GM10847 (cell line): ENCODE measurements around the gene RBM39.

Experiments
- POLR2A ChIP-seq: IDR thresholded peaks from 2 replicates; pipeline ENCODE4 v1.6.1; 2011; ENCODE audit not compliant: insufficient read length; ENCODE audit errors: extremely low read depth

Gene RBM39

DNA sequence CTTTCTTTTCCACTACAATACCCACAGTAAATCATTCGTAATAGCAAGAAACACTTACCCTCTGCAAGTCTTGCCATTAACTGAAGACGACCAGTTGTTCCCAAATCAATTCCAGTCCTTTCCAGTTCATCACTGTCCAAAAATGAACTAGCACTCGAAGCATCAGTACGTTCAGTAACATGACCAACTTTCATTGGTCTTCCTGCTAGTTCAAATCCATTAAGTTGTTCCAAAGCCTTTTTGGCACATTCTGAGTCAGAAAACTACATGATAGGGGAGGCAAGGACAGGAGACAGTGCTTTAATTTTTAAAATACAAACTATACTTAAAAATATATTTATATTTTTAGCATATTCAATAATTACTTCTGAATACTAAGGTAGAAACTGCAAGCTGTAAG, 27.9 kb downstream of the RBM39 start:
- no peak for TF ChIP-seq POLR2A

DNA sequence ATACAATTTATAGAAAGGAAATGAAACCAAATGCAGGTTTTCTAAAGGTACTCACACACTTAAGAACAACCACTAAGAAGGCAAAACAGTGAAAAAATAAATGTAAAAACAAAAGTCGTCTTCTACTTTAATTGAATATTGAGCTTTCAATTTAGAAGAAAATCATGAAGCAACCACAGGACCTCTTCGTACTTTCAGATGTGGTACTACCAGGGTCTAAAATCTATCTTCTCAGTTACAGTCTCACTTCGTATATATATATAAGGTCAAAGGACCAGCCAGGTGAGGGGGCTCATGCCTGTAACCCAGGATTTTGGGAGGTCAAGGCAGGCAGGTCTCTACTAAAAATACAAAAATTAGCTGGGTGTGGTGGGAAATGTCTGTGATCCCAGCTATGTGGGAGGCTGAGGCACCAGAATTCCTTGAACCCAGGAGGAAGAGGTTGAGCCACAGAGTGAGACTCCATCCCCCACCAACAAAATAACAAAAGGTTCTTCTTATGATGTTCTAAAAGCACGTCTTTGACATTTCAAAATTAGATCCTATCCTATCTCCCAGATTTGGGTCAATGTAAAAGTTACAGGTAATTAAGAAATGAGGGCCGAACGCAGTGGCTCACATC, 30.4 kb downstream of the RBM39 start:
- no peak for TF ChIP-seq POLR2A

GRCh38 chr20:35710884-35711587, 31.0 kb downstream of the RBM39 start:
- no peak for TF ChIP-seq POLR2A

DNA sequence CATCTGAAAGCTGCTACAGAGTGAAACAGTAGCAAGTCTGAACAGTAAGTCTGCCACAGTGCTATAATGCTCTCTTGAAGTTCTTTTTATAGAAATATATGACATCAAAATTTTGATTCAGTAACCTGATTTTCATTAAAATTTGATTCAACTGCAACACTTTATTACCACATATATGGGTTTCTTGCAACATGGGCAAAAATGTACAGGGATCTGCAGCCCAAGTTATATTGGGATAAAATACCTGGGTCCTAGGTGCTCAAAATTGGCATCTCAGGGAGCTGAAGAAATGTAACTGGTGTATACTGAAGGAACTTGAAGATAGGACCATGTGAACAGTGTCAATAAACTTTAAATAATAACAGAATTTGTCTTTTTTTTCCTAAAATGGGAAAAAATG, 32.0 kb downstream of the RBM39 start:
- TF ChIP-seq POLR2A, result no peak

- TF ChIP-seq POLR2A, result no peak
These were observed 32.8 kb downstream of the RBM39 start for GRCh38 chr20:35709259-35709658.

- no peak for TF ChIP-seq POLR2A
These were observed 33.6 kb downstream of the RBM39 start for GRCh38 chr20:35708502-35708901.

- no peak for TF ChIP-seq POLR2A
These were observed 37.4 kb downstream of the RBM39 start for GRCh38 chr20:35704514-35705261.

DNA sequence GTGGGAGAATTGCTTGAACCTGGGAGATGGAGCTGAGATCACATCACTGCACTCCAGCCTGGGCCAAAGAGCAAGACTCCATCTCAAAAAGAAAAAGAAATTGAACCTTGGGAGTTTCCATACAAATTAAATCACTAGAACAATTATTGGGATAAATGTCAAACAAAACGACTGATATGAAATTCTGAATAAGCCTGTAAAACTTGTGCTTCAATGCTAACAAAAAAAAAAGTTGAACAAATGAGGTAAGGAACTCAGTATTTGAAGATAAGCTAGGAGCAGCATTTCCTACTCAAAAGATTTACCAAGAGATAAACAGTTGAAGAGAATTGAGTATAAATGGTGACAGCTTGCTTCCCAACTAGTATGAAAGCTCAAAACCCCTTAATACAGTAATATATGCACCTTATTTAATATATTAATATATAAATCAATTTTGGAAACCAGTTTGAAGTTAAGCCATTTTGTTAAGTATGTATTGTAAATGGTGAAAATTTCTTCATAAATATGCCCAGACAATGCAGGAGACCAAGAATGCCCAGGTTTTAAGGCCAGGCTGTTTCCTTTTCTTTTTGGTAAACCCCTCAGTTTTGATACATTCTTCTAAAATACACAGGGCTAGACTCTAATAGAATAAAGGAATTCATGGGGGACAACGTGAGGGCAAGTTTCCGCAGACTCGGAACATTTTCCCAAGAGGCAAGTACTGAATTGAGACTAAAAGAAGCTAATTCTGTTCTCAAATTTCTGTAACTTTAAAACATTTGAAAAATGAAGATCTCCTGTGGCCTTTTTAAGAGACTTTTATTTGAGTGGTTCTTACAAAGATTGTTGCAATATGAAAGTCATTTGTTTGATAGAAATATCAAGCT, 39.0 kb downstream of the RBM39 start:
- no peak for TF ChIP-seq POLR2A

DNA sequence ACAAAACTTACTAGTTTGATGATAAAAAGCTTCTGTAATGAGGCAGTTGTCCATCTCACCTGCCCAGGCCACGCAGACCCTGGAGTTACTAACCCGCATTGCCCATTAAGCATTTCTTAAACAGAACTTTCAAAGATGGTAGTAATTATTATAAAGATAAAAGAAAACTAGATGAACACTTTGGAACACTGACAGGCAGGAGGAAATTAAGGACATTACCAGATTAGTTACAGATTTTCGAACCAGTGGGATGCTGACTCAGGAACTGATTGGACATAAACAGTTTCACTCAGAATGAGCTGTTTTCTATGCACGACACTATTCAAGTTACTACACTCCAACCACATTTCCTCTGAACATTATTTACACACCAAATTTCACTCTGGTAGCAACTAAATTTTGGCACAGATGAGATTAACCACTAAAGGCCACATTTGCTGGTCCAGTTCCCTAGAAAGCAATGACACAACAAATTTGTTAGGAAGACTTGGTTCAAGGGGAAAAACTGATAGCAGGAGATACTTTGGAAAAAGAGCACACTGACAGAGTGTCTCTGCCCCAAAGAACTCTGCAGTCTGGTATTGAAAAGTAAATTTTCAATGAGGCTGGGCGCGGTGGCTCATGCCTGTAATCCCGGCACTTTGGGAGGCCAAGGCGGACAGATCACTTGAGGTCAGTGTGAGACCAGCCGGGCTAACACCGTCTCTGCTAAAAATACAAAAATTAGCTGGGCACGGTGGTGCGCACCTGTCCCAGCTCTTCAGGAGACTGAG, 39.8 kb downstream of the RBM39 start:
- no peak for TF ChIP-seq POLR2A

GRCh38 chr20:35700625-35701148, 41.4 kb downstream of the RBM39 start:
- no peak for TF ChIP-seq POLR2A

DNA sequence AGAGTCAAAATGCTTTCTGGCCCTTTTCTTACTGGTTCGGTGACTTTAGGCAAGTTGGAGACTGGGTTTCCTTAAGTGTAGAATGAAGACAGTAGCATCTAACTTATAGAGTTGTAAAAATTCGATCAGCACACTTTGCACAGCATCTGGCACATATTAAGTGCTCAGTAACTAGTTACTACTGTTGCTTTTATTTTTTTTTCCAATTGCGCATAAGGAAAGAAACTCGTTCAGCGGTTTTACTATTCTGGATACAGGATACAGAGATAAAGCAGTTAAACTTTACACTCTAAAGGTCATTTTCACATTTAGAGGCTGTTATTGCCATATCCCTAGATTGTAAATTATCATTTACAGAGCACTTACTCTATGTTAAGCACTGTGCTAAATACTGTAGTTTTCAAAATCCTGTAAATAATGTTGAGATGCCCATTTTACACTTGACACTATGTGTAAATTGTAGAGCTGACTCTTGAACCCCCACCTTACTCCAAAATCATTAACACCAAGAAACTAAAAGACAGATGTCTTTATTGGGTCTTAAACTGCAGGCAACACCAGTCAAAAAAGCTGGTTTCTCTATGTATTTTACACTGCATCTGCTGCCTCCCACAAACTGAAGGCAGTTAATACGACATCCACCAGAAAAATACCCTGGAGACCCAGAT, 42.0 kb downstream of the RBM39 start:
- TF ChIP-seq POLR2A, result no peak

GRCh38 chr20:35699127-35699956, 42.7 kb downstream of the RBM39 start, which contains the start of the genes NFS1 and ROMO1:
NFS1 (minus strand) TSS chr20:35699352; CDS start chr20:35699288, 64 bp downstream.
ROMO1 (plus strand) TSS chr20:35699405; CDS start chr20:35699633, 228 bp downstream.
- TF ChIP-seq POLR2A, result peak; percentile 65
